Astrocyte (in vitro differentiated cells and primary cell): ENCODE measurements around the gene HIC1. TPM values are rescaled to one million over a fixed set of nuclear protein-coding genes. Genes with fewer than 3 reads are reported as not detected.
A peak's percentile ranks its signal among the peaks of the same experiment; 100 is the strongest.

ENCODE experiments used
- DNase-seq: peaks from one replicate; pipeline ENCODE4 v3.0.0-alpha.2; 2010; ENCODE audit warnings: low read depth
- FAIRE-seq: peaks from 2 replicates; lab custom pipeline; 2011; peaks lifted over from hg19 to GRCh38; lab: Jason Lieb, UNC
- H2AFZ ChIP-seq: 2 replicates; pipeline ENCODE4 v1.6.0; 2012; ENCODE audit warnings: low read depth, low read length, inconsistent platforms
- H3K27ac ChIP-seq: 2 replicates; pipeline ENCODE4 v1.5.1; 2011; ENCODE audit warnings: low read depth, low read length, inconsistent platforms
- H3K27me3 ChIP-seq: 2 replicates; pipeline ENCODE4 v1.6.0; 2011; ENCODE audit warnings: low read length, inconsistent platforms; ENCODE audit not compliant: insufficient read depth
- H3K36me3 ChIP-seq: 2 replicates; pipeline ENCODE4 v1.5.1; 2011; ENCODE audit warnings: low read length, inconsistent platforms; ENCODE audit not compliant: insufficient read depth
- H3K4me1 ChIP-seq: 2 replicates; pipeline ENCODE4 v1.5.1; 2011; ENCODE audit warnings: low read length, inconsistent platforms; ENCODE audit not compliant: insufficient read depth
- H3K4me2 ChIP-seq: 2 replicates; pipeline ENCODE4 v1.6.0; 2012; ENCODE audit warnings: low read length, inconsistent platforms
- H3K4me3 ChIP-seq: 2 replicates; pipeline ENCODE4 v1.5.1; 2011; ENCODE audit warnings: low read depth, mild to moderate bottlenecking, low read length, inconsistent platforms; ENCODE audit not compliant: insufficient read depth
- H3K79me2 ChIP-seq: 2 replicates; pipeline ENCODE4 v1.6.0; 2012; ENCODE audit warnings: mild to moderate bottlenecking, low read length, inconsistent platforms; ENCODE audit not compliant: insufficient read depth
- H3K9ac ChIP-seq: 2 replicates; pipeline ENCODE4 v1.6.0; 2012; ENCODE audit warnings: mild to moderate bottlenecking, low read length, inconsistent platforms
- H3K9me3 ChIP-seq: 2 replicates; pipeline ENCODE4 v1.5.1; 2012; ENCODE audit warnings: low read depth, mild to moderate bottlenecking, low read length, inconsistent platforms; ENCODE audit not compliant: insufficient read depth
- H4K20me1 ChIP-seq: 2 replicates; pipeline ENCODE4 v1.6.0; 2012; ENCODE audit warnings: low read length, inconsistent platforms; ENCODE audit not compliant: insufficient read depth
- H3K27ac Mint-ChIP-seq: one replicate; pipeline ENCODE4 v1.8.0; 2021; ENCODE audit warnings: mild to moderate bottlenecking, mixed read lengths; ENCODE audit not compliant: unreplicated experiment
- H3K27me3 Mint-ChIP-seq: one replicate; pipeline ENCODE4 v1.8.0; 2021; ENCODE audit warnings: low read depth, mixed read lengths; ENCODE audit not compliant: unreplicated experiment
- H3K36me3 Mint-ChIP-seq: one replicate; pipeline ENCODE4 v1.8.0; 2021; ENCODE audit warnings: low read depth, mixed read lengths; ENCODE audit not compliant: unreplicated experiment
- H3K4me1 Mint-ChIP-seq: one replicate; pipeline ENCODE4 v1.8.0; 2021; ENCODE audit warnings: low read depth, mixed read lengths; ENCODE audit not compliant: unreplicated experiment
- H3K4me3 Mint-ChIP-seq: one replicate; pipeline ENCODE4 v1.8.0; 2021; ENCODE audit warnings: mild to moderate bottlenecking, moderate library complexity, mixed read lengths; ENCODE audit not compliant: unreplicated experiment
- H3K9me3 Mint-ChIP-seq: one replicate; pipeline ENCODE4 v1.8.0; 2021; ENCODE audit warnings: mild to moderate bottlenecking, mixed read lengths; ENCODE audit not compliant: unreplicated experiment
- CTCF ChIP-seq: IDR thresholded peaks from 2 replicates; pipeline ENCODE4 v1.5.1; 2011; ENCODE audit warnings: low read depth, mild to moderate bottlenecking, inconsistent platforms, low read length, moderate library complexity; ENCODE audit not compliant: insufficient read depth
- EZH2 ChIP-seq: IDR thresholded peaks from 2 replicates; pipeline ENCODE4 v1.6.1; 2012; ENCODE audit warnings: mild to moderate bottlenecking, low read length, inconsistent platforms; ENCODE audit not compliant: insufficient read depth
- total RNA-seq: library from RNA; stranded (reverse); gene quantifications from 2 replicates; pipeline ENCODE4 v1.2.1, GENCODE V29; 2021

Gene HIC1
- total RNA-seq, 1 donor from 2014 or later: 9.0 TPM

- Histone ChIP-seq H3K9me3 (no peaks in the 10 kb centered on the region), H3K4me3 (no peak overlapping the region), H2AFZ (no peak overlapping the region), H4K20me1 (no peaks in the 10 kb centered on the region), H3K27ac (peak overlapping the region; percentile 57), H3K4me1 (peaks cover 69% of the 10 kb centered on the region), H3K36me3 (peaks cover 6% of the 10 kb centered on the region), H3K9ac (peak overlapping the region; percentile 46), H3K4me2 (peak overlapping the region; percentile 46), H3K27me3 (no peaks in the 10 kb centered on the region), H3K79me2 (no peaks in the 10 kb centered on the region)
- Mint-ChIP-seq H3K4me3 (no peak overlapping the region), H3K9me3 (peaks cover 4% of the 10 kb centered on the region), H3K27me3 (no peaks in the 10 kb centered on the region), H3K4me1 (peaks cover 71% of the 10 kb centered on the region), H3K36me3 (peaks cover 18% of the 10 kb centered on the region), H3K27ac (no peak overlapping the region)
- TF ChIP-seq CTCF (no peak), EZH2 (no peak)
- DNase-seq (peak; percentile 64), FAIRE-seq (no peak)
These were observed 30.1 kb downstream of the HIC1 start for GRCh38 chr17:2084766-2085647.

GRCh38 chr17:2085648-2085949, 30.7 kb downstream of the HIC1 start:
- Histone ChIP-seq H3K27me3 (no peaks in the 10 kb centered on the region), H3K4me1 (peaks cover 75% of the 10 kb centered on the region), H3K27ac (peak overlapping the region; percentile 57), H3K4me3 (no peak overlapping the region), H3K9me3 (no peaks in the 10 kb centered on the region), H3K9ac (peak overlapping the region; percentile 46), H4K20me1 (no peaks in the 10 kb centered on the region), H3K79me2 (no peaks in the 10 kb centered on the region), H2AFZ (no peak overlapping the region), H3K4me2 (peak overlapping the region; percentile 46), H3K36me3 (peaks cover 6% of the 10 kb centered on the region)
- no peak for FAIRE-seq
- Mint-ChIP-seq H3K4me3 (no peak overlapping the region), H3K27me3 (no peaks in the 10 kb centered on the region), H3K4me1 (peaks cover 77% of the 10 kb centered on the region), H3K27ac (no peak overlapping the region), H3K9me3 (peaks cover 4% of the 10 kb centered on the region), H3K36me3 (peaks cover 13% of the 10 kb centered on the region)
- no peak for TF ChIP-seq CTCF
- no peak for TF ChIP-seq EZH2
- DNase-seq: peak; percentile 76

- H3K36me3 ChIP-seq: peaks cover 2% of the 10 kb centered on the region
- H4K20me1 ChIP-seq: no peaks in the 10 kb centered on the region
- no peaks in the 10 kb centered on the region for H3K9me3 ChIP-seq
- H3K27me3 ChIP-seq: no peaks in the 10 kb centered on the region
- no peaks in the 10 kb centered on the region for H3K27me3 Mint-ChIP-seq
- TF ChIP-seq CTCF: no peak
- TF ChIP-seq EZH2: no peak
- H3K27ac Mint-ChIP-seq: no peak overlapping the region
- H3K36me3 Mint-ChIP-seq: peaks cover 10% of the 10 kb centered on the region
- FAIRE-seq (no peak), DNase-seq (no peak)
- H3K4me3 Mint-ChIP-seq: no peak overlapping the region
- H3K9me3 Mint-ChIP-seq: peaks cover 4% of the 10 kb centered on the region
- peaks cover 77% of the 10 kb centered on the region for H3K4me1 ChIP-seq
- H3K4me1 Mint-ChIP-seq: peaks cover 79% of the 10 kb centered on the region
- H3K79me2 ChIP-seq: no peaks in the 10 kb centered on the region
- H3K4me3 ChIP-seq: no peak overlapping the region
- H3K27ac ChIP-seq: no peak overlapping the region
- no peak overlapping the region for H2AFZ ChIP-seq
- H3K4me2 ChIP-seq: no peak overlapping the region
- no peak overlapping the region for H3K9ac ChIP-seq
These were observed 31.4 kb downstream of the HIC1 start for GRCh38 chr17:2086306-2086705.
